ENCODE data around the gene ROR1. TPM values are rescaled to one million over a fixed set of nuclear protein-coding genes. Genes with fewer than 3 reads are reported as not detected.

ROR1 gene
- total and polyA plus RNA-seq, 9 donors = 7.2 to 22.4 (median 11.4) TPM

GRCh38 chr1:64052777-64053176 lies 279.0 kb downstream of the ROR1 start:
- DNase-seq = no peak
- no CpG with 5 or more reads among the region's 1 CpG for WGBS (ENCODE audit: insufficient coverage)
- no peak overlapping the region for H3K4me3 ChIP-seq (ENCODE audit: low read length)
- no peaks in the 10 kb centered on the region for H3K4me1 ChIP-seq (ENCODE audit: control insufficient read depth, insufficient read depth, low read length)
- H3K27ac ChIP-seq (ENCODE audit: low read length) = no peak overlapping the region
- H3K27me3 ChIP-seq (ENCODE audit: control insufficient read depth, insufficient read depth, low read length) = peaks cover 2% of the 10 kb centered on the region
- H3K9me3 ChIP-seq (replicated peaks; ENCODE audit: control insufficient read depth, low read depth, low read length) = no peaks in the 10 kb centered on the region
- H3K36me3 ChIP-seq (ENCODE audit: control insufficient read depth, insufficient read depth, low read length) = peaks cover 3% of the 10 kb centered on the region

GRCh38 chr1:64055310-64055709 lies 281.5 kb downstream of the ROR1 start:
- Histone ChIP-seq H3K4me1 (ENCODE audit: control insufficient read depth, insufficient read depth, low read length) (no peaks in the 10 kb centered on the region), H3K9me3 (replicated peaks; ENCODE audit: control insufficient read depth, low read depth, low read length) (peaks cover 2% of the 10 kb centered on the region)
- WGBS (ENCODE audit: insufficient coverage) = no CpG with 5 or more reads among the region's 2 CpGs

GRCh38 chr1:64059556-64059955 lies 285.7 kb downstream of the ROR1 start:
- H3K4me3 ChIP-seq (ENCODE audit: low read length) = no peak overlapping the region
- no peak overlapping the region for H3K27ac ChIP-seq (ENCODE audit: low read length)
- peaks cover 2% of the 10 kb centered on the region for H3K9me3 ChIP-seq (replicated peaks; ENCODE audit: control insufficient read depth, low read depth, low read length)
- no peaks in the 10 kb centered on the region for H3K27me3 ChIP-seq (ENCODE audit: control insufficient read depth, insufficient read depth, low read length)
- DNase-seq = no peak
- H3K36me3 ChIP-seq (ENCODE audit: control insufficient read depth, insufficient read depth, low read length) = no peaks in the 10 kb centered on the region
- WGBS (ENCODE audit: insufficient coverage) = no CpG with 5 or more reads among the region's 4 CpGs
- H3K4me1 ChIP-seq (ENCODE audit: control insufficient read depth, insufficient read depth, low read length) = no peaks in the 10 kb centered on the region

More at GRCh38 chr1:64055310-64055709, 281.5 kb downstream of the ROR1 start:
- no peaks in the 10 kb centered on the region for H3K36me3 ChIP-seq (ENCODE audit: control insufficient read depth, insufficient read depth, low read length)
- H3K27ac ChIP-seq (ENCODE audit: low read length) = no peak overlapping the region
- H3K4me3 ChIP-seq (ENCODE audit: low read length) = no peak overlapping the region
- H3K27me3 ChIP-seq (ENCODE audit: control insufficient read depth, insufficient read depth, low read length) = no peaks in the 10 kb centered on the region
- DNase-seq = no peak

GRCh38 chr1:64060611-64061302 lies 286.9 kb downstream of the ROR1 start:
- H3K27ac ChIP-seq (ENCODE audit: low read length) = no peak overlapping the region
- H3K27me3 ChIP-seq (ENCODE audit: control insufficient read depth, insufficient read depth, low read length) = no peaks in the 10 kb centered on the region
- no peak overlapping the region for H3K4me3 ChIP-seq (ENCODE audit: low read length)
- no CpG with 5 or more reads among the region's 2 CpGs for WGBS (ENCODE audit: insufficient coverage)
- peaks cover 2% of the 10 kb centered on the region for H3K9me3 ChIP-seq (replicated peaks; ENCODE audit: control insufficient read depth, low read depth, low read length)
- no peaks in the 10 kb centered on the region for H3K36me3 ChIP-seq (ENCODE audit: control insufficient read depth, insufficient read depth, low read length)
- no peak for DNase-seq
- no peaks in the 10 kb centered on the region for H3K4me1 ChIP-seq (ENCODE audit: control insufficient read depth, insufficient read depth, low read length)

GRCh38 chr1:64061430-64062104 lies 287.8 kb downstream of the ROR1 start:
- no peak overlapping the region for H3K27ac ChIP-seq (ENCODE audit: low read length)
- H3K27me3 ChIP-seq (ENCODE audit: control insufficient read depth, insufficient read depth, low read length) = no peaks in the 10 kb centered on the region
- DNase-seq = no peak
- H3K4me3 ChIP-seq (ENCODE audit: low read length) = no peak overlapping the region
- no CpG with 5 or more reads among the region's 2 CpGs for WGBS (ENCODE audit: insufficient coverage)
- H3K4me1 ChIP-seq (ENCODE audit: control insufficient read depth, insufficient read depth, low read length) = no peaks in the 10 kb centered on the region
- no peaks in the 10 kb centered on the region for H3K36me3 ChIP-seq (ENCODE audit: control insufficient read depth, insufficient read depth, low read length)
- H3K9me3 ChIP-seq (replicated peaks; ENCODE audit: control insufficient read depth, low read depth, low read length) = peaks cover 2% of the 10 kb centered on the region

GRCh38 chr1:64062529-64062928 lies 288.7 kb downstream of the ROR1 start:
- Histone ChIP-seq H3K27me3 (ENCODE audit: control insufficient read depth, insufficient read depth, low read length) (no peaks in the 10 kb centered on the region), H3K4me1 (ENCODE audit: control insufficient read depth, insufficient read depth, low read length) (no peaks in the 10 kb centered on the region), H3K27ac (ENCODE audit: low read length) (no peak overlapping the region), H3K36me3 (ENCODE audit: control insufficient read depth, insufficient read depth, low read length) (no peaks in the 10 kb centered on the region), H3K4me3 (ENCODE audit: low read length) (no peak overlapping the region), H3K9me3 (replicated peaks; ENCODE audit: control insufficient read depth, low read depth, low read length) (peaks cover 2% of the 10 kb centered on the region)
- DNase-seq = no peak
- 87% methylated on average over 3 of the region's 6 CpGs for WGBS (ENCODE audit: insufficient coverage)

- no CpG with 5 or more reads among the region's 2 CpGs for WGBS (ENCODE audit: insufficient coverage)
- DNase-seq = no peak
- Histone ChIP-seq H3K36me3 (ENCODE audit: control insufficient read depth, insufficient read depth, low read length) (no peaks in the 10 kb centered on the region), H3K9me3 (replicated peaks; ENCODE audit: control insufficient read depth, low read depth, low read length) (peaks cover 2% of the 10 kb centered on the region), H3K4me3 (ENCODE audit: low read length) (no peak overlapping the region), H3K27ac (ENCODE audit: low read length) (no peak overlapping the region), H3K27me3 (ENCODE audit: control insufficient read depth, insufficient read depth, low read length) (no peaks in the 10 kb centered on the region), H3K4me1 (ENCODE audit: control insufficient read depth, insufficient read depth, low read length) (no peaks in the 10 kb centered on the region)
Measured at GRCh38 chr1:64062941-64063581, 289.2 kb downstream of the ROR1 start.

GRCh38 chr1:64065571-64065970 lies 291.8 kb downstream of the ROR1 start:
- no peaks in the 10 kb centered on the region for H3K27me3 ChIP-seq (ENCODE audit: control insufficient read depth, insufficient read depth, low read length)
- H3K36me3 ChIP-seq (ENCODE audit: control insufficient read depth, insufficient read depth, low read length) = no peaks in the 10 kb centered on the region
- WGBS (ENCODE audit: insufficient coverage) = no CpG with 5 or more reads among the region's 2 CpGs
- H3K4me3 ChIP-seq (ENCODE audit: low read length) = no peak overlapping the region
- H3K27ac ChIP-seq (ENCODE audit: low read length) = no peak overlapping the region
- no peaks in the 10 kb centered on the region for H3K4me1 ChIP-seq (ENCODE audit: control insufficient read depth, insufficient read depth, low read length)
- DNase-seq = no peak
- no peaks in the 10 kb centered on the region for H3K9me3 ChIP-seq (replicated peaks; ENCODE audit: control insufficient read depth, low read depth, low read length)

GRCh38 chr1:64072089-64072793 lies 298.4 kb downstream of the ROR1 start:
- no peaks in the 10 kb centered on the region for H3K9me3 ChIP-seq (replicated peaks; ENCODE audit: control insufficient read depth, low read depth, low read length)
- no peaks in the 10 kb centered on the region for H3K4me1 ChIP-seq (ENCODE audit: control insufficient read depth, insufficient read depth, low read length)
- WGBS (ENCODE audit: insufficient coverage) = 75% methylated on average over 1 of the region's 5 CpGs
- DNase-seq = no peak
- H3K36me3 ChIP-seq (ENCODE audit: control insufficient read depth, insufficient read depth, low read length) = no peaks in the 10 kb centered on the region
- H3K27ac ChIP-seq (ENCODE audit: low read length) = no peak overlapping the region
- no peak overlapping the region for H3K4me3 ChIP-seq (ENCODE audit: low read length)
- no peaks in the 10 kb centered on the region for H3K27me3 ChIP-seq (ENCODE audit: control insufficient read depth, insufficient read depth, low read length)

GRCh38 chr1:64073705-64074104 lies 299.9 kb downstream of the ROR1 start:
- H3K36me3 ChIP-seq (ENCODE audit: control insufficient read depth, insufficient read depth, low read length) = no peaks in the 10 kb centered on the region
- no peak overlapping the region for H3K27ac ChIP-seq (ENCODE audit: low read length)
- no peak overlapping the region for H3K4me3 ChIP-seq (ENCODE audit: low read length)
- DNase-seq = no peak
- H3K27me3 ChIP-seq (ENCODE audit: control insufficient read depth, insufficient read depth, low read length) = no peaks in the 10 kb centered on the region
- H3K9me3 ChIP-seq (replicated peaks; ENCODE audit: control insufficient read depth, low read depth, low read length) = no peaks in the 10 kb centered on the region
- H3K4me1 ChIP-seq (ENCODE audit: control insufficient read depth, insufficient read depth, low read length) = no peaks in the 10 kb centered on the region
- WGBS (ENCODE audit: insufficient coverage) = no CpG with 5 or more reads among the region's 2 CpGs
